Peyer's patch (tissue), 4 donors: Measurements from ENCODE around the gene EDN3. TPM values are rescaled to one million over a fixed set of nuclear protein-coding genes. Genes with fewer than 3 reads are reported as not detected.
"Not testable (repeated sequence)": the region's sequence is repeated elsewhere in the genome, so short reads cannot be mapped to it uniquely, and the experiment has no call there.

ENCODE experiments used
- DNase-seq, 3 donors: peaks; one replicate each; pipeline ENCODE4 v3.0.0-alpha.2; 2017 to 2019
- H3K27ac ChIP-seq, 4 donors: fragments of 200-600 bp; sonication (generic); one replicate each; pipeline ENCODE4 v1.5.1; 2016 to 2019
- H3K27me3 ChIP-seq, 2 donors: fragments of 200-600 bp; sonication (generic); one replicate each; pipeline ENCODE4 v1.5.1; 2019
- H3K36me3 ChIP-seq, 3 donors: fragments of 200-600 bp; sonication (generic); one replicate each; pipeline ENCODE4 v1.5.1; 2016 to 2019
- H3K4me1 ChIP-seq, 4 donors: fragments of 200-600 bp; sonication (generic); one replicate each; pipeline ENCODE4 v1.5.1; 2016 to 2019
- H3K4me3 ChIP-seq, 4 donors: fragments of 200-600 bp; sonication (generic); 1 replicate in 3 of 4; 2 replicates in 1 of 4; pipeline ENCODE4 v1.5.1; 2016 to 2019; ENCODE audit warnings: mild to moderate bottlenecking in 1 of 4
- H3K9me3 ChIP-seq, 4 donors: fragments of 200-600 bp; sonication (generic); one replicate each; pipeline ENCODE4 v1.5.1; 2016 to 2019; ENCODE audit warnings: mild to moderate bottlenecking in 1 of 4
- CTCF ChIP-seq, 6 experiments: fragments of 450-650 bp in 4 of 6; fragments of 200-600 bp in 2 of 6; sonication (generic) in 1 of 6; IDR thresholded peaks; one replicate each; pipeline ENCODE4 v1.5.1; 2017 to 2019; ENCODE audit warnings: antibody characterized with exemption in 6 of 6, mild to moderate bottlenecking in 3 of 6, moderate library complexity in 1 of 6
- POLR2A ChIP-seq, 2 donors: fragments of 450-650 bp; IDR thresholded peaks; one replicate each; pipeline ENCODE4 v1.5.1; 2017; ENCODE audit warnings: antibody characterized with exemption in 2 of 2, mild to moderate bottlenecking in 2 of 2, moderate library complexity in 2 of 2
- total RNA-seq, 4 donors: library from RNA; depleted of rRNA; stranded (reverse); fragments of >200 nt; gene quantifications; one replicate each; pipeline ENCODE4 v1.1.0, GENCODE V29; 2016

EDN3 gene
- total RNA-seq, 4 donors from 2014 or later = 6.6 to 112 (median 63.9) TPM

GRCh38 chr20:59352990-59353389 is 52.6 kb downstream of the EDN3 start:
- H3K9me3 ChIP-seq = no peaks in the 10 kb centered on the region
- no peak overlapping the region for H3K4me3 ChIP-seq
- H3K4me1 ChIP-seq = no peaks in the 10 kb centered on the region
- H3K27ac ChIP-seq = no peak overlapping the region
- TF ChIP-seq POLR2A (IDR thresholded peaks at IDR 0.05) (no peak), CTCF (IDR thresholded peaks at IDR 0.05) (no peak)
- H3K36me3 ChIP-seq = no peaks in the 10 kb centered on the region
- no peaks in the 10 kb centered on the region for H3K27me3 ChIP-seq
- no peak for DNase-seq

GRCh38 chr20:59354460-59354859 is 54.0 kb downstream of the EDN3 start:
- H3K27ac ChIP-seq = no peak overlapping the region
- TF ChIP-seq POLR2A (IDR thresholded peaks at IDR 0.05) (no peak), CTCF (IDR thresholded peaks at IDR 0.05) (no peak)
- H3K9me3 ChIP-seq = no peaks in the 10 kb centered on the region
- H3K27me3 ChIP-seq = no peaks in the 10 kb centered on the region
- no peaks in the 10 kb centered on the region for H3K36me3 ChIP-seq
- H3K4me1 ChIP-seq = no peaks in the 10 kb centered on the region
- DNase-seq = no peak
- no peak overlapping the region for H3K4me3 ChIP-seq

GRCh38 chr20:59355242-59355641 is 54.8 kb downstream of the EDN3 start:
- no peak for DNase-seq
- no peaks in the 10 kb centered on the region for H3K4me1 ChIP-seq
- H3K27ac ChIP-seq = no peak overlapping the region
- H3K4me3 ChIP-seq = no peak overlapping the region
- no peaks in the 10 kb centered on the region for H3K27me3 ChIP-seq
- H3K36me3 ChIP-seq = no peaks in the 10 kb centered on the region
- TF ChIP-seq CTCF (IDR thresholded peaks at IDR 0.05) (no peak), POLR2A (IDR thresholded peaks at IDR 0.05) (no peak)
- no peaks in the 10 kb centered on the region for H3K9me3 ChIP-seq

GRCh38 chr20:59356662-59357165 is 56.3 kb downstream of the EDN3 start:
- TF ChIP-seq POLR2A (IDR thresholded peaks at IDR 0.05) (no peak), CTCF (IDR thresholded peaks at IDR 0.05) (no peak)
- H3K4me1 ChIP-seq = no peaks in the 10 kb centered on the region
- no peak for DNase-seq
- H3K9me3 ChIP-seq = no peaks in the 10 kb centered on the region
- no peak overlapping the region for H3K27ac ChIP-seq
- H3K27me3 ChIP-seq = no peaks in the 10 kb centered on the region
- no peak overlapping the region for H3K4me3 ChIP-seq
- H3K36me3 ChIP-seq = no peaks in the 10 kb centered on the region

- not testable (repeated sequence) for H3K9me3 ChIP-seq, H3K4me3 ChIP-seq, H3K27ac ChIP-seq, H3K36me3 ChIP-seq, DNase-seq, H3K4me1 ChIP-seq, H3K27me3 ChIP-seq
Measured at GRCh38 chr20:59358793-59359192, 58.4 kb downstream of the EDN3 start.

- no peak overlapping the region for H3K4me3 ChIP-seq
- no peaks in the 10 kb centered on the region for H3K9me3 ChIP-seq
- no peaks in the 10 kb centered on the region for H3K36me3 ChIP-seq
- no peak for DNase-seq
- H3K27ac ChIP-seq = no peak overlapping the region
- no peak for TF ChIP-seq POLR2A (IDR thresholded peaks at IDR 0.05)
- no peak for TF ChIP-seq CTCF (IDR thresholded peaks at IDR 0.05)
- no peaks in the 10 kb centered on the region for H3K27me3 ChIP-seq
- no peaks in the 10 kb centered on the region for H3K4me1 ChIP-seq
Measured at GRCh38 chr20:59359906-59360725, 59.7 kb downstream of the EDN3 start.
